CD4-positive, alpha-beta T cell (primary cell): ENCODE measurements around the gene ARHGAP26. TPM values are rescaled to one million over a fixed set of nuclear protein-coding genes. Genes with fewer than 3 reads are reported as not detected.

ENCODE experiments used
- ATAC-seq: fragments of 200-7000 bp; cut with Tn5 transposase; one replicate; pipeline ENCODE4 v1.10.0; 2022; ENCODE audit warnings: mild to moderate bottlenecking; ENCODE audit not compliant: poor library complexity
- CTCF ChIA-PET: fragments of 350-600 bp; sonication (Branson Sonifier 250); formaldehyde crosslinking; loops from one replicate; lab custom pipeline; 2021; ENCODE audit warnings: antibody characterized with exemption, inconsistent platforms; lab: Charles Lee
- POLR2A ChIA-PET: fragments of 350-600 bp; sonication (Branson Sonifier 250); formaldehyde crosslinking; loops from one replicate; lab custom pipeline; 2021; ENCODE audit warnings: antibody characterized with exemption, inconsistent platforms; lab: Charles Lee
- DNase-seq, 14 experiments: peaks; one replicate each; pipeline ENCODE4 v3.0.0-alpha.2; 2013 to 2020; ENCODE audit warnings: mixed read lengths in 2 of 14
- H3K27ac ChIP-seq, 2 donors: one replicate each; pipeline versions ENCODE4 v1.5.1 to v1.7.0; 2013; ENCODE audit warnings: low read length in 2 of 2, low read depth in 1 of 2, mild to moderate bottlenecking in 1 of 2
- H3K27me3 ChIP-seq, 2 experiments: 1 replicate in 1 of 2; 2 replicates in 1 of 2; pipeline versions ENCODE4 v1.6.1 to v1.7.0; 2013; ENCODE audit warnings: low read length in 2 of 2, control low read depth in 1 of 2, mild to moderate bottlenecking in 1 of 2, moderate library complexity in 1 of 2; ENCODE audit not compliant: insufficient read depth in 2 of 2, control insufficient read depth in 1 of 2
- H3K36me3 ChIP-seq: one replicate; pipeline ENCODE4 v1.6.1; 2013; ENCODE audit warnings: low read length, control low read depth; ENCODE audit not compliant: insufficient read depth
- H3K4me1 ChIP-seq: one replicate; pipeline ENCODE4 v1.6.1; 2013; ENCODE audit warnings: low read length, control low read depth; ENCODE audit not compliant: insufficient read depth
- H3K4me3 ChIP-seq: one replicate; pipeline ENCODE4 v1.5.1; 2013; ENCODE audit warnings: mild to moderate bottlenecking, low read length, moderate library complexity
- H3K9me3 ChIP-seq, 2 experiments: 1 replicate in 1 of 2; 2 replicates in 1 of 2; pipeline versions ENCODE4 v1.6.1 to v1.7.0; 2013; ENCODE audit warnings: low read length in 2 of 2, mild to moderate bottlenecking in 2 of 2, control low read depth in 1 of 2, moderate library complexity in 1 of 2; ENCODE audit not compliant: control insufficient read depth in 1 of 2, insufficient read depth in 1 of 2
- H3K27ac Mint-ChIP-seq: one replicate; pipeline ENCODE4 v1.8.0; 2020; ENCODE audit warnings: mixed read lengths
- H3K27me3 Mint-ChIP-seq: one replicate; pipeline ENCODE4 v1.8.0; 2021; ENCODE audit warnings: mixed read lengths
- H3K36me3 Mint-ChIP-seq: one replicate; pipeline ENCODE4 v1.8.0; 2021; ENCODE audit warnings: low read depth, mixed read lengths
- H3K4me1 Mint-ChIP-seq: one replicate; pipeline ENCODE4 v1.8.0; 2021; ENCODE audit warnings: low read depth, mixed read lengths
- H3K4me3 Mint-ChIP-seq: one replicate; pipeline ENCODE4 v1.8.0; 2020; ENCODE audit warnings: mild to moderate bottlenecking, mixed read lengths
- H3K9me3 Mint-ChIP-seq: one replicate; pipeline ENCODE4 v1.8.0; 2020; ENCODE audit warnings: mixed read lengths
- CTCF ChIP-seq: fragments of 200-600 bp; IDR thresholded peaks from one replicate; pipeline ENCODE4 v1.8.0; 2022; ENCODE audit warnings: antibody characterized with exemption, mild to moderate bottlenecking
- intact Hi-C, 2 experiments: fragments of 100-400 bp; cut with DNase I in 1 of 2; cut with micrococcal nuclease in 1 of 2; formaldehyde crosslinking; loops; one replicate each; pipeline versions ENCODE4 v1.15.1 to v1.9.0; 2023 to 2025; cut with DNase I, micrococcal nuclease
- total RNA-seq, 174 experiments: library from RNA in 2 of 174; stranded (reverse) in 2 of 174; gene quantifications; one replicate each; pipeline ENCODE4 v1.2.3 and lab custom pipeline; 2021 to 2026

ARHGAP26 gene
- total RNA-seq, 2 experiments from 2014 or later, result 24.9 to 27.3 TPM

DNA sequence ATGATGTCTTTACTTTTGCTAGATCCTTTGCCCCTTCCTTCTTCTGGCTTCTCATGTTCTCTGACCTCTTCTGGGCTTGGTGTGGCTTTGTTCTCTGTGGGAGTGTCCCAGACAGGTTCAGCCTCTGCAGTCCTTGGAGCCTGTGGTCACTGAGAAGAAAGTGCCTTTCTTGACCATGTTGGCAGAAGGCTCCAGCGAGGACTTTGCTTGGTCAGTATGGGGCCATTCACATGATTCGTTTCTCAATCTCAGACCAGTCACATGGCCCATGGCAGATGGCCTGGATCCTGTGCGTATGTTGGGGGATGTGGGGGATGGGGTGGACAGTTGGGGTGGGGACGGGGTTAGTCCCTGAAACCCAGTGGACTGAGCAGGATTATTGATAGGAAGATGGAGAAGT lies 274.1 kb downstream of the ARHGAP26 start:
- H3K27me3 ChIP-seq, result no peaks in the 10 kb centered on the region
- intact Hi-C loops, result no loop called here
- ATAC-seq (no peak), DNase-seq (no peak)
- H3K27ac Mint-ChIP-seq, result no peak overlapping the region
- no peak overlapping the region for H3K4me3 ChIP-seq
- H3K27ac ChIP-seq, result no peak overlapping the region
- H3K9me3 Mint-ChIP-seq, result no peaks in the 10 kb centered on the region
- no peaks in the 10 kb centered on the region for H3K4me1 Mint-ChIP-seq
- H3K36me3 ChIP-seq, result peaks cover 16% of the 10 kb centered on the region
- no peaks in the 10 kb centered on the region for H3K27me3 Mint-ChIP-seq
- no peaks in the 10 kb centered on the region for H3K4me1 ChIP-seq
- H3K36me3 Mint-ChIP-seq, result peaks cover 50% of the 10 kb centered on the region
- POLR2A ChIA-PET, result no interaction called here
- H3K9me3 ChIP-seq, result no peaks in the 10 kb centered on the region
- CTCF ChIA-PET, result no interaction called here
- no peak for TF ChIP-seq CTCF
- H3K4me3 Mint-ChIP-seq, result no peak overlapping the region

DNA sequence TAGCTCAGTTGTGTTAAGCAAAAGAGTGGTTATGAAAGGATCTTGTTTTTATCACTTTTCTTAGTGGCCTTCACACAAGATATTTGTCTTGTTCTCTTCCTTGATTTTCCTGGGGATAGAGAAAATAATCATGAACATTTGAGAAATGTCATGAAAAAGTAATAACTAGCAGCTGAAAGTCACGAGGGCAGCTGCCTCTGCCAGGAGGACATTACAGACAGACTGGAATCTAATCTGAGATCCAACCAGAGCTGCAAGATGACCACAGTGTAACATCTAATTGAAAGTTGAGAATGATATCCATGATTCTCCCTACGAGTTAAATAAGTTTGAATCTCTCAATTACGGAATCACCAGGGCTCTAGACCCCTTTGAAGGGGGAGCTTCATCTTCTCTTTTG lies 274.9 kb downstream of the ARHGAP26 start:
- Mint-ChIP-seq H3K4me1 (peaks cover 7% of the 10 kb centered on the region), H3K4me3 (no peak overlapping the region), H3K36me3 (peaks cover 50% of the 10 kb centered on the region)

GRCh38 chr5:143046314-143046713 lies 276.1 kb downstream of the ARHGAP26 start:
- POLR2A ChIA-PET, result interaction anchor here (0.6 kb wide), 1 partner anchor 510 kb away, joined by 3 read pairs; no protein-coding TSS in a partner anchor
- H3K27me3 Mint-ChIP-seq, result no peaks in the 10 kb centered on the region
- ATAC-seq (no peak), DNase-seq (no peak)
- TF ChIP-seq CTCF, result no peak
- Histone ChIP-seq H3K4me1 (no peaks in the 10 kb centered on the region), H3K27me3 (no peaks in the 10 kb centered on the region), H3K36me3 (peaks cover 16% of the 10 kb centered on the region), H3K9me3 (no peaks in the 10 kb centered on the region), H3K4me3 (no peak overlapping the region), H3K27ac (no peak overlapping the region)
- peaks cover 47% of the 10 kb centered on the region for H3K36me3 Mint-ChIP-seq
- peaks cover 15% of the 10 kb centered on the region for H3K4me1 Mint-ChIP-seq
- no peak overlapping the region for H3K4me3 Mint-ChIP-seq
- intact Hi-C loops, result no loop called here
- CTCF ChIA-PET, result interaction anchor here (0.5 kb wide), 1 partner anchor 953 kb away, joined by 4 read pairs; no protein-coding TSS in a partner anchor
- no peak overlapping the region for H3K27ac Mint-ChIP-seq
- H3K9me3 Mint-ChIP-seq, result no peaks in the 10 kb centered on the region

More for the DNA sequence above, 274.9 kb downstream of the ARHGAP26 start:
- TF ChIP-seq CTCF, result no peak
- Mint-ChIP-seq H3K9me3 (no peaks in the 10 kb centered on the region), H3K27ac (no peak overlapping the region), H3K27me3 (no peaks in the 10 kb centered on the region)
- Histone ChIP-seq H3K27ac (no peak overlapping the region), H3K27me3 (no peaks in the 10 kb centered on the region), H3K36me3 (peaks cover 16% of the 10 kb centered on the region), H3K4me3 (no peak overlapping the region), H3K9me3 (no peaks in the 10 kb centered on the region), H3K4me1 (no peaks in the 10 kb centered on the region)
- intact Hi-C loops, result no loop called here
- CTCF ChIA-PET, result no interaction called here
- no peak for ATAC-seq
- POLR2A ChIA-PET, result no interaction called here
- DNase-seq, result no peak
